ENCODE results near the gene ITGAV. TPM values are rescaled to one million over a fixed set of nuclear protein-coding genes. Genes with fewer than 3 reads are reported as not detected.

The ITGAV gene
- total and polyA plus RNA-seq, 2 donors (not counting 1 experiment from before 2014, with no cell fraction given) = 121 to 205 TPM

DNA sequence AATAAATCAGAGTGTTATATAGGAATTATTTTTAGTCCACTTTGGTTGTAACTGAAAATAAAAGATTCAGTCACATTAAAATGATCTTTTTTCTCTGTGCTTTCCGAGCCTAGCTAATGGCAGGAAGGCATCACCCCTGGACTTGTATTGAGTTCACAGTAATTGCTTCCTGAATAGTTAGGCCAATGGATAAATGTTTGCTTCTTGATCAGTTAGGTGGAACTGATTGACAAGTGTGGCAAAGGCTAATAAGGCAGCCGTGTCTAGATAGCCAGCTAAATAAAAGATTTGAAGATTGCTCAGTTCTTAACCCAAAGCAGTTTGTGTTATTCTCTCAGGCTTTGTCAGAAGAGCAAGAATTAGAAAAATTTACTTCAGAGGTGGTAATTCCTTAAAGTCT is 124.8 kb downstream of the ITGAV start:
- no peak overlapping the region for H3K4me2 ChIP-seq (ENCODE audit: extremely low read depth, insufficient read depth, low read length)
- no peak for DNase-seq (ENCODE audit: low read depth in 2 of 2)
- H2AFZ ChIP-seq (ENCODE audit: low read length) = no peak overlapping the region
- H3K36me3 ChIP-seq (ENCODE audit: control insufficient read depth, insufficient read depth, low read length) = no peaks in the 10 kb centered on the region
- H3K9ac ChIP-seq (ENCODE audit: insufficient read depth, low read length) = no peak overlapping the region
- H3K4me3 ChIP-seq (replicated peaks in 1 of 4; ENCODE audit: control extremely low read depth in 1 of 4, insufficient read depth in 1 of 4, low read depth in 3 of 4, low read length in 4 of 4) = no peak overlapping the region
- no peaks in the 10 kb centered on the region for H4K20me1 ChIP-seq (ENCODE audit: control insufficient read depth, extremely low read depth, insufficient read depth, low read length)
- no peak for TF ChIP-seq EZH2 (IDR thresholded peaks at IDR 0.05; ENCODE audit: low read length, missing control alignments)
- TF ChIP-seq, protein P1, sequence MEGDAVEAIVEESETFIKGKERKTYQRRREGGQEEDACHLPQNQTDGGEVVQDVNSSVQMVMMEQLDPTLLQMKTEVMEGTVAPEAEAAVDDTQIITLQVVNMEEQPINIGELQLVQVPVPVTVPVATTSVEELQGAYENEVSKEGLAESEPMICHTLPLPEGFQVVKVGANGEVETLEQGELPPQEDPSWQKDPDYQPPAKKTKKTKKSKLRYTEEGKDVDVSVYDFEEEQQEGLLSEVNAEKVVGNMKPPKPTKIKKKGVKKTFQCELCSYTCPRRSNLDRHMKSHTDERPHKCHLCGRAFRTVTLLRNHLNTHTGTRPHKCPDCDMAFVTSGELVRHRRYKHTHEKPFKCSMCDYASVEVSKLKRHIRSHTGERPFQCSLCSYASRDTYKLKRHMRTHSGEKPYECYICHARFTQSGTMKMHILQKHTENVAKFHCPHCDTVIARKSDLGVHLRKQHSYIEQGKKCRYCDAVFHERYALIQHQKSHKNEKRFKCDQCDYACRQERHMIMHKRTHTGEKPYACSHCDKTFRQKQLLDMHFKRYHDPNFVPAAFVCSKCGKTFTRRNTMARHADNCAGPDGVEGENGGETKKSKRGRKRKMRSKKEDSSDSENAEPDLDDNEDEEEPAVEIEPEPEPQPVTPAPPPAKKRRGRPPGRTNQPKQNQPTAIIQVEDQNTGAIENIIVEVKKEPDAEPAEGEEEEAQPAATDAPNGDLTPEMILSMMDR (conservative IDR thresholded peaks at IDR 0.05 in 1 of 2, IDR thresholded peaks at IDR 0.05 in 1 of 2; ENCODE audit: low read depth in 1 of 2, low read length in 2 of 2) = no peak
- no peaks in the 10 kb centered on the region for H3K4me1 ChIP-seq (ENCODE audit: control insufficient read depth, extremely low read depth, insufficient read depth, low read length)
- no peaks in the 10 kb centered on the region for H3K9me3 ChIP-seq (ENCODE audit: control insufficient read depth, insufficient read depth, low read depth, low read length)
- no peak overlapping the region for H3K27ac ChIP-seq (ENCODE audit: insufficient read depth, low read length)
- H3K79me2 ChIP-seq (ENCODE audit: control insufficient read depth, insufficient read depth, low read length) = no peaks in the 10 kb centered on the region
- no peaks in the 10 kb centered on the region for H3K27me3 ChIP-seq (ENCODE audit: control insufficient read depth, insufficient read depth, low read length)

DNA sequence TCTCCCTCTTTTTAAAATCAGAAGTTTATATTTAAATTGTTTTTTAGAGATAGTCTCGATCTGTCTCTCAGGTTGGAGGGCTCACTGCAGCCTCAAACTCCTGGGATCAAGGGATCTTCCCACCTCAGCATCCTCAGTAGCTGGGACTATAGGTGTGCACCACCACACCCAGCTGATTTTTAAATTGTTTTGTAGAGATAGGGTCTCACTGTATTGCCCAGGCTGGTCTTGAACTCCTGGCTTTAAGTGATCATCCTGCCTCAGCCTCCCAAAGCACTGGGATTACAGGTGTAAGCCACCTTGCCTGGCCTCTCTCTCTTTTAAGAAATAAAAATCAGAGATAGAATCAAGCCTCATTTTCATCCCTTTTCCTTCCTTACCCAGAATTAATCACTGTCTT is 126.1 kb downstream of the ITGAV start:
- Histone ChIP-seq H3K4me2 (ENCODE audit: extremely low read depth, insufficient read depth, low read length) (no peak overlapping the region), H3K9me3 (ENCODE audit: control insufficient read depth, insufficient read depth, low read depth, low read length) (no peaks in the 10 kb centered on the region), H3K27ac (ENCODE audit: insufficient read depth, low read length) (no peak overlapping the region), H3K4me3 (replicated peaks in 1 of 4; ENCODE audit: control extremely low read depth in 1 of 4, insufficient read depth in 1 of 4, low read depth in 3 of 4, low read length in 4 of 4) (no peak overlapping the region), H3K79me2 (ENCODE audit: control insufficient read depth, insufficient read depth, low read length) (no peaks in the 10 kb centered on the region), H3K36me3 (ENCODE audit: control insufficient read depth, insufficient read depth, low read length) (no peaks in the 10 kb centered on the region), H3K4me1 (ENCODE audit: control insufficient read depth, extremely low read depth, insufficient read depth, low read length) (no peaks in the 10 kb centered on the region), H3K9ac (ENCODE audit: insufficient read depth, low read length) (no peak overlapping the region), H4K20me1 (ENCODE audit: control insufficient read depth, extremely low read depth, insufficient read depth, low read length) (no peaks in the 10 kb centered on the region), H2AFZ (ENCODE audit: low read length) (no peak overlapping the region), H3K27me3 (ENCODE audit: control insufficient read depth, insufficient read depth, low read length) (no peaks in the 10 kb centered on the region)
- TF ChIP-seq, protein P1 (conservative IDR thresholded peaks at IDR 0.05 in 1 of 2, IDR thresholded peaks at IDR 0.05 in 1 of 2; ENCODE audit: low read depth in 1 of 2, low read length in 2 of 2) = no peak
- TF ChIP-seq EZH2 (IDR thresholded peaks at IDR 0.05; ENCODE audit: low read length, missing control alignments) = no peak
- DNase-seq (ENCODE audit: low read depth in 2 of 2) = no peak

DNA sequence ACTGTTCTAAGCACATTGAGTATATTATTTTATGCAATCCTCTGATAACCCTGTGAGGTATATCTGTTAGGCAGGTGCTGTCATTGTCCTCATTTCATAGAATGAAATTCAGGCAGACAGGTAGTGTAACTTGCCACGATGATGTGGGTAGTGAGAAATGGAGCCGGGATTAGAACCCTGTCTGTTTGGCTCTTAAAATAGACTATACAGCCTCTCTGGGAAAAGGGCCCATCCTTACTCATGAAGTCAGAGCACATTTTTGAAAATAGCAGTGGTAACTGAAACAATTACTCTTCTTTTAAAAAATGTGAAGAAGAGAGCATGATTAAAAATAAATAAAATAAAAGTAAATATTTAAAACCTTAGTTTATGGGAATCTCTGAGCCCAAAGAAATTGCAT is 127.0 kb downstream of the ITGAV start:
- DNase-seq (ENCODE audit: low read depth in 2 of 2) = no peak
- Histone ChIP-seq H3K4me1 (ENCODE audit: control insufficient read depth, extremely low read depth, insufficient read depth, low read length) (no peaks in the 10 kb centered on the region), H3K4me2 (ENCODE audit: extremely low read depth, insufficient read depth, low read length) (no peak overlapping the region), H3K4me3 (replicated peaks in 1 of 4; ENCODE audit: control extremely low read depth in 1 of 4, insufficient read depth in 1 of 4, low read depth in 3 of 4, low read length in 4 of 4) (no peak overlapping the region), H3K9me3 (ENCODE audit: control insufficient read depth, insufficient read depth, low read depth, low read length) (no peaks in the 10 kb centered on the region), H3K27me3 (ENCODE audit: control insufficient read depth, insufficient read depth, low read length) (no peaks in the 10 kb centered on the region), H2AFZ (ENCODE audit: low read length) (no peak overlapping the region), H3K27ac (ENCODE audit: insufficient read depth, low read length) (no peak overlapping the region), H4K20me1 (ENCODE audit: control insufficient read depth, extremely low read depth, insufficient read depth, low read length) (no peaks in the 10 kb centered on the region), H3K36me3 (ENCODE audit: control insufficient read depth, insufficient read depth, low read length) (no peaks in the 10 kb centered on the region), H3K9ac (ENCODE audit: insufficient read depth, low read length) (no peak overlapping the region), H3K79me2 (ENCODE audit: control insufficient read depth, insufficient read depth, low read length) (no peaks in the 10 kb centered on the region)
- TF ChIP-seq, protein P1 (conservative IDR thresholded peaks at IDR 0.05 in 1 of 2, IDR thresholded peaks at IDR 0.05 in 1 of 2; ENCODE audit: low read depth in 1 of 2, low read length in 2 of 2) = no peak
- no peak for TF ChIP-seq EZH2 (IDR thresholded peaks at IDR 0.05; ENCODE audit: low read length, missing control alignments)
